ENCODE data around the gene ERFL. TPM values are rescaled to one million over a fixed set of nuclear protein-coding genes. Genes with fewer than 3 reads are reported as not detected.

Gene ERFL
- total RNA-seq, 2 donors from 2014 or later, result not detected

DNA sequence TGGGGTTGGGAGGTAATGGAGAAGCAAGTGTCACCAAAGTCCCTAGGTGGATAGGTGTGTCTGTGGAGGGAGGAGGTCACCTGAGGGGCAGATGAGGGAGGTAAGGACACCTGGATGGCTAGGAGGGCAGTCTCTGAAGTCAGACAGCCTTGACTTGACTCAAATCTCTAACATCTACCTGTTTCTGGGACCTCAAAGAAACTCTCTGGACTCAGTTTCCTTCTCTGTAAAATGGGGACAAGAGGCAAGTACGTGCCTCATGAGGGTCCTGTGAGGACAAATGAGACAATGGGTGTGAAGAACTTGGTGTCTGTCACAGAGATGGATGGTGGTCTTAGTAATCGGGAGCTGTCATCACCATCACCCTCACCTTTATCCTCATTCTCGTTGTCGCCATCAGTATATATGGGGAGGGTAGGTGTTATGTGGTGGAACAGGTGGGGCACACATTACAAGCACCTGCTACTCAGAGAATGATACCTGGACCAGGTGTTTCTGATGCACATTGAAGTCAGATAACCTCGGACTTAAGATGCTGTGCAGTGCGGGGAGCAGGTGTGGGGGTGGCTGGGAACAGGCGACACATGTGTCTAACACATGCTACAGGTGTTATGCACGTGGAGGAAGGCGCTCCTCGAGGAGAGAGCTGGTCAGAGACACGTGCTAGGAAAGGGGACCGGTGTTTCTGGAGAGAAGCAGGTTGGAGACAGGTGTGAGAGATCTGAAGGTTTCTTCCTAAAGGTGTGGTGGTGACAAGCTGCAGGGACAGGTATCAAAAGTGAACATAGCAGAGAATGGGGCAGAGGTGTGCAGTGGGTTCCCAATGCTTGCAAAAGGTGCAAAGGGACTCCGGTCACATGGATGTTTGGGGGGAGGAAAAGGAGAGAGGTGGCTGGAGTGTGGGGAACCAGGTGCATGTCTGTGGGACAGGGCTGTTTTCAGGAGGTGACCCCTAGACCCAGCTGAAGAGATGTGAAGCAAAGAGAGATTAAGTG lies 3.8 kb downstream of the ERFL start:
- H3K27me3 ChIP-seq, result peaks cover 19 to 57% of the 10 kb centered on the region in 2 donors
- peaks cover 0 to 18% of the 10 kb centered on the region in 2 donors for H3K4me1 ChIP-seq
- H3K27ac ChIP-seq, result no peak overlapping the region
- no peak for DNase-seq (ENCODE audit: low spot score)
- H3K9me3 ChIP-seq, result no peaks in the 10 kb centered on the region
- no peak overlapping the region for H3K4me3 ChIP-seq
- H3K36me3 ChIP-seq, result no peaks in the 10 kb centered on the region
- TF ChIP-seq, protein P1, sequence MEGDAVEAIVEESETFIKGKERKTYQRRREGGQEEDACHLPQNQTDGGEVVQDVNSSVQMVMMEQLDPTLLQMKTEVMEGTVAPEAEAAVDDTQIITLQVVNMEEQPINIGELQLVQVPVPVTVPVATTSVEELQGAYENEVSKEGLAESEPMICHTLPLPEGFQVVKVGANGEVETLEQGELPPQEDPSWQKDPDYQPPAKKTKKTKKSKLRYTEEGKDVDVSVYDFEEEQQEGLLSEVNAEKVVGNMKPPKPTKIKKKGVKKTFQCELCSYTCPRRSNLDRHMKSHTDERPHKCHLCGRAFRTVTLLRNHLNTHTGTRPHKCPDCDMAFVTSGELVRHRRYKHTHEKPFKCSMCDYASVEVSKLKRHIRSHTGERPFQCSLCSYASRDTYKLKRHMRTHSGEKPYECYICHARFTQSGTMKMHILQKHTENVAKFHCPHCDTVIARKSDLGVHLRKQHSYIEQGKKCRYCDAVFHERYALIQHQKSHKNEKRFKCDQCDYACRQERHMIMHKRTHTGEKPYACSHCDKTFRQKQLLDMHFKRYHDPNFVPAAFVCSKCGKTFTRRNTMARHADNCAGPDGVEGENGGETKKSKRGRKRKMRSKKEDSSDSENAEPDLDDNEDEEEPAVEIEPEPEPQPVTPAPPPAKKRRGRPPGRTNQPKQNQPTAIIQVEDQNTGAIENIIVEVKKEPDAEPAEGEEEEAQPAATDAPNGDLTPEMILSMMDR (IDR thresholded peaks at IDR 0.05), result no peak

DNA sequence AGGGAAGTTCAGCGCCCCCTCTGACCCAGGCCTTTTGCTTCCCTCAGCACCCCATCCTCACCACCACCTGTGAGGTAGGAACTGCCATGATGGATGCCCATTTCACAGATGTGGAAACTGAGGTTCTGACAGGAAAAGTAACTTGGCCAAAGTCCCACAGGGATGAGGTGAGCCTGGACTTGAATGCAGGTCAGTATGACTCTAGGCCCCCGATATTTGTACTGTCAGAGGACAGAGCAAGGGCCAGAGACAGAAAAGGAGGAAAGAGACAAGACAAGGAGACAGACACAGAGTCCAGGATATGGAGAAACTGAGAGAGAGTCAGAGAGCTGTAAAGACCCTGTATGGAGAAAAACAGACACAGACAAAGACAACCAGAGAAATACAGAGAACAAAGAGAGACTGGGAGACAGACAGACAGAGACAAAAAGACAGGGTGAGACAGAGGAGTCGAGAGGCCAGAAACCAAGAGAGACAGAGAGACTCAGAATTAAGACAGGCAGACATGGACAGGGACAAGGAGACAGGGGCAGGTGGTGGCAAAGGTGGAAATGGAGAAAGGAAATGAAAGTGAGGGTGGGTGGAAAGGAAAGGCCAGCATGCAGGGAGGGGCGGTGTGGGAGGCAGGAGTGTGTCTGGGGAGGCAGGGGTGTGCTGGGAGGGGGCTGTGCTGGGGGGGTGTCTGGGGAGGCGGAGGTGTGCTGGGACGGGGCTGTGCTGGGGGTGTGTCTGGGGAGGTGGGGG lies 5.0 kb downstream of the ERFL start:
- H3K9me3 ChIP-seq, result no peaks in the 10 kb centered on the region
- TF ChIP-seq, protein P1 (IDR thresholded peaks at IDR 0.05), result no peak
- peaks cover 20 to 45% of the 10 kb centered on the region in 2 donors for H3K27me3 ChIP-seq
- H3K4me3 ChIP-seq, result no peak overlapping the region
- no peak overlapping the region for H3K27ac ChIP-seq
- H3K36me3 ChIP-seq, result no peaks in the 10 kb centered on the region
- no peak for DNase-seq (ENCODE audit: low spot score)
- peaks cover 0 to 7% of the 10 kb centered on the region in 2 donors for H3K4me1 ChIP-seq

DNA sequence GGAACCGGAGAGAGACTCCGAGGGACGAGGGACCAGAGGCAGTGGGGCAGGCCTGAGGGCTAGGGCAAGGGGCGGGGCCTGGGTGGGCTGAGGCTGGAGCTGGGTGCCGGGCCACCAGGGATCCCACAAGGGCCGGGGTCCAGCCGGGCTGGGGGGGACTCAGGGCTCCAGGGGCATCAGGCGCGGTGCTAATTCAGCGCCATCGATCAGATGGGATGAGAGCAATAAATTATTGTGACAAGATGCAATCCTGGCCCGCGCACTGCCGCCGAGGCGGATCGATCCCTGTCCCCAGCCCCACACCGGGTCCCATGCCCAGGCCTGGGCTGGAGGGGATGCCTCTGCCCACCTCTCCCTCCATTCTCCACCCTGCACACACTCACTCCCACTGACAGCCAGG lies 5.7 kb downstream of the ERFL start:
- TF ChIP-seq, protein P1 (IDR thresholded peaks at IDR 0.05), result no peak
- peaks cover 0 to 1% of the 10 kb centered on the region in 2 donors for H3K4me1 ChIP-seq
- DNase-seq (ENCODE audit: low spot score), result no peak

DNA sequence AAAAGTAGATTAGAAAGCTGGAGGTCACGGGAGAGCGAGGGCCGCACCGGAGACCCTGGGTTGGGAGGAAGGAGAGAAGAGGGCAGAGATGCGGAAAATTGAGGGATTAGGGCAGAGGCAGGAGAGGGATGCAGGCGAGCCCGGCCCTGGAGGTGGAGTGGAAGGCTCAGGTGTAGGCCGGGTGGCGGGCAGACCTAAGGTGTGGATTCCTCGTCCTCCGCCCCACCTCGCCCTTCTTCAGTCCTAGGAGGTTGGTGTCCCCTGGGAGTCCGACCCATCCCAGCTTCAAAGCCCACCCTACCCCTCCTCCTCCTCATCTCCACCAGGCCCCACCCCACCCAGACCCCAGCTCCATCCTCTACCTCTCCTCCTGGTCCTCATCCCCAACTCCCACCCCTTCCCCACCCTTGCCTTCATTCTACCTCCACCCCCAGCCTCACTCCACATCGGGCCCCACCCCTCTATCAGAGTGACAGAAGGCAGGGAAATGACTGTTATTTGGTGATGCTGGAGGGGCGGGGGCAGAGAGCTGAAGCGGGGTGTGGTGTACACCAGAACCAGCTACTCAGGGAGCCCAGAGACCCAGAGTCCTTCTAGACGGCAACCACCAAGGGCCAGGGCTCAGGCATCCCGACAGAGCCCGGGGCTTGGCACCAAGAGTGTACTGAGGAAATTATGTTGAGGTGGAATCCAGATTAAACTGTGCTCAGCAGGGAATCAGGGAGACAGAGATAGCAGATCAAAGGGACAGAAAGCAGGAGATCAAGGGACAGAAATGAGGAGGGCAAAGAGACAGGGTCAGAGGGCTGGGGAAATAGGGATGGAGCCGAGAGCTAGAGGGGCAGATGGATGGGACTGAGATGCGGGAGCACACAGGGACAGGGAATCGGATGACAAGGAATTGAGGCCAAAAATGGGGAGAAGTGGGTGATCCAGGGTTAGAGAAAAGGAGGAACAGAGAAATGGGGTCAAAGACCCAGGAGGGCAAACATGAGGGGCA lies 6.4 kb downstream of the ERFL start:
- TF ChIP-seq, protein P1 (IDR thresholded peaks at IDR 0.05), result no peak
- Histone ChIP-seq H3K4me3 (no peak overlapping the region), H3K36me3 (no peaks in the 10 kb centered on the region), H3K4me1 (no peaks in the 10 kb centered on the region), H3K27me3 (peaks cover 17 to 32% of the 10 kb centered on the region in 2 donors), H3K27ac (no peak overlapping the region), H3K9me3 (no peaks in the 10 kb centered on the region)
- DNase-seq (ENCODE audit: low spot score), result no peak

More for the DNA sequence above, 5.7 kb downstream of the ERFL start:
- Histone ChIP-seq H3K4me3 (no peak overlapping the region), H3K27ac (no peak overlapping the region), H3K9me3 (no peaks in the 10 kb centered on the region), H3K36me3 (no peaks in the 10 kb centered on the region), H3K27me3 (peaks cover 20 to 39% of the 10 kb centered on the region in 2 donors)

Measured in right atrium auricular region (tissue), 2 donors.